Tongue (tissue), 2 donors: ENCODE measurements around the gene BCR. TPM values are rescaled to one million over a fixed set of nuclear protein-coding genes. Genes with fewer than 3 reads are reported as not detected.
"Not testable (repeated sequence)": the region's sequence is repeated elsewhere in the genome, so short reads cannot be mapped to it uniquely, and the experiment has no call there.

Source experiments
- DNase-seq: peaks from one replicate; pipeline ENCODE4 v3.0.0-alpha.2; 2015
- total RNA-seq: library from RNA; depleted of rRNA; stranded (reverse); fragments of >200 nt; gene quantifications from one replicate; pipeline ENCODE4 v1.2.3, GENCODE V29; 2014

The BCR gene
- total RNA-seq: 34.7 TPM

DNA sequence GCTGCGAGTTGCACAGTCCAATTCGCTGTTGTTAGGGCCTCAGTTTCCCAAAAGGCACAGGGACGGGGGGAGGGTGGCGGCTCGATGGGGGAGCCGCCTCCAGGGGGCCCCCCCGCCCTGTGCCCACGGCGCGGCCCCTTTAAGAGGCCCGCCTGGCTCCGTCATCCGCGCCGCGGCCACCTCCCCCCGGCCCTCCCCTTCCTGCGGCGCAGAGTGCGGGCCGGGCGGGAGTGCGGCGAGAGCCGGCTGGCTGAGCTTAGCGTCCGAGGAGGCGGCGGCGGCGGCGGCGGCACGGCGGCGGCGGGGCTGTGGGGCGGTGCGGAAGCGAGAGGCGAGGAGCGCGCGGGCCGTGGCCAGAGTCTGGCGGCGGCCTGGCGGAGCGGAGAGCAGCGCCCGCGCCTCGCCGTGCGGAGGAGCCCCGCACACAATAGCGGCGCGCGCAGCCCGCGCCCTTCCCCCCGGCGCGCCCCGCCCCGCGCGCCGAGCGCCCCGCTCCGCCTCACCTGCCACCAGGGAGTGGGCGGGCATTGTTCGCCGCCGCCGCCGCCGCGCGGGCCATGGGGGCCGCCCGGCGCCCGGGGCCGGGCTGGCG, at the start of gene BCR:
Gene BCR (plus strand): TSS at position 209 of the 592 bp plus-strand sequence. CDS start 452 bp downstream, outside the sequence.
- DNase-seq: peak; percentile 84

DNA sequence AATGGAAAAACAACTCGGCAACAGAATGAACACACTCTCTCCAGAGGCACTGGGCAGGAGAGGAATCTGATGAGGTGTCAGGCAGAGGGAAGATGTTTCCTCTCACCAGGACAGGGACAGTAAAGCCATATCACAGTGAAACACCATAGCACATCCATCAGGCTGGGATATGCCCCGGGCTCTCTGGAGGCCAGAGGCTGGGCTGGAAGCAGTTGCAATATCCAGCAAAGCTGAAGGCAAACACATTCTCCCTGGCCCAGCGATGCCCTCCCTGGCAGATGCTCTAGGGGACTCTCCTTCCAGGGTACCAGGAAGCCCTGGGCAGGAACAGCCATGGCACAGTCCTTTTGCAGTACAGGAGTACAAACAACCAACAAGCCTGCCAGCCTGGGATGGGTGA, 49.6 kb upstream of the BCR start:
- DNase-seq: no peak

DNA sequence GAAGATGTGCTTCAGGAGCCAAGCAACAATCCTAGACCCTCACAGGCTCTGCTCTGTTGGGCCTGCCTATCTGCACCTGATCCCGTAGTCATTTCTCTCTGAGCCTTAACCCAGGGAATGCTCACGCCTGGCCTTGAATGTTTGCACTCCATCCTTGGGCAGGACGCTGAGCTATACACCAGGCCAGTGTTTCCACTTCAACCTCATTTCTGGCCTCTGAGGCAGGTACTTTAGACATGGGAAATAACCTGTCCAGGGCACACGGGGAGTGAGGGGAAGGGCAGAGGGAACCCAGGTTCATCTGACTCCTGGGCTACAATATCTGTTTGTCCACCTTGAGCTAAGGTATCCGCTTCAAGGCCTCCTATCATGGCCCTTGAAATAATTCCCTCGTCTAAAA, 48.4 kb upstream of the BCR start:
- DNase-seq: no peak

DNA sequence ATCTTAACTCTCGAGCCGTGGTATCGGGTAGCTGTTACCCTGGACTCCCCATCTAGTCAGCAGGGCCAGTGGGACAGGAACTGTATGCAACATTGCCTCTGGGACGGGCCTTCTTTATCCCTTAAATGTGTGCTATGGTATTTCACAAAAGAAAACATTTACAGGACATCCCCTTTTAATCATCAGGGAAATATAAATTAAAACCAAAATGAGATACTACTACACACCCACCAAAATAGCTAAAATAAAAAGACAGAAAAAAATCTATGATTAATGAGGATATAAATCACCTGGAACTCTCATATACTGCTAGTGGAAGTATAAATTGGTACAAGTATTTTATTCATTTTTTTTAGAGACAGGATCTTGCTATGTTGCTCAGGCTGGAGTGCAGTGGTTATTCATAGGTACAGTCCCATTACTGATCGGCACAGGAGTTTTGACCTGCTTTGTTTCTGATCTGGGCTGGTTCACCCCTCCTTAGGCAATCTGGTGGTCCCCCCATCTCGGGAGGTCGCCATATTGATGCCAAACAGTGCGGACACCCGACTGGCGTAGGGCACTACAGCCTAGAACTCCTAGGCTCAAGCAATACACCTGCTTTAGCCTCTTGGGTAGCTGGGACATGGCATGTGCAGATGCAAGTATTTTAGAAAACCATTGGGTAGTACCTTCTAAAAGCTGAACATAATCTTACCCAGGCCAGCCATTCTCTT, 47.8 kb upstream of the BCR start:
- no peak for DNase-seq

DNA sequence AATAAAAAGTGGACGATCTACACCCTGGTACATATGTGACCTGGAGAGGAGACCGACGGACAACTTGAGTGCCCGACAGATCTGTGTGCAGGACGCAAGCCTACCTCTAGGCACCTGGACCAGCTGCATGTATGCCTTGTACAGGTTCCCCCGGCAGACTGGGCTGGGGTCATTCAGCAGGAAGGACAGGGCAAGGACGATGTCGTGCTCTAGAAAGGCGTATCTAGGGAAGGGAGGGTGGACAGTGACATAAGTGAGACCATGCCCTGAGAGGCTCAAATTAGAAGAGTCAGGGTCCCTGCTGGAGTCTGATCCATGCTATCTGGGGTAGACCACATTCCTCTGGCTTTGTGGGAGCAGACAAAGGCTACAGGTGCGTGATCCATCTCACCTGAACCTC, 46.4 kb upstream of the BCR start:
- no peak for DNase-seq

DNA sequence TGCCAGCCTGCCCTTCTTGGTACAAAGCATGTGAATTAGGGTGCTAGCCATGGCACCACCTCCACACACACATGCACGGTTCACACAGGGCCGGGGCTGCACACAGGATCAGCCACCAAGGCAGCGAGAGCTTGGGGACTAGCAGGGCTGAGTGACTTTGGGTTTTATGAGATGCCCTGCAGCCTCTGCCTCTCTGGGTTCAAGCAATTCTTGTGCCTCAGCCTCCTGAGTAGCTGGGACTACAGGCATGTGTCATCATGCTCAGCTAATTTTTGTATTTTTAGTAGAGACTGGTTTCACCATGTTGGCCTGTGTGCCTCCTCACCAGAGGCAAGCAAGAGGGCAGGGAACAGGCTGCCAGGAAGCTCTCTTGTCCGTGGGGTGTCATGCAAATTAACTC, 43.3 kb upstream of the BCR start:
- not testable (repeated sequence) for DNase-seq

DNA sequence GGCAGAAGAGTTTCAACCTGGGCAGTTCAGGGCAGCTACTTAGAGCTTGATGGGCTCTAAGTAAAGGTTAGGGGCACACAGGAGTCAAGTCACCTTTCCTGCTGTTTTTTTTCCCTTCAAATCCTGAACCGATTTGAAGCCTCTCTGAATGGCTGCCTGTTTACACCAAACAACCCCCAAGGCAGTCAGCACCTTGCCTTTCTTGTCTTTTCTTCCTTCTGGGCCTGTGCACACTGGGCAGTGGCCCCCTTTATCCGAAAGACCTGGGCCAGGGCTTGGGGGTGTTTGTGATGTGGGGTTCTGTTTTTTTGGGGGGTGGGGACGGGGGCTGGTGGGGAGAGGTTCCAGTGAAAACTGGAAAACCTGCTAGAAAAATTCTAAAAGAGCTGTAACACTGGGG, 42.8 kb upstream of the BCR start:
- DNase-seq: no peak

DNA sequence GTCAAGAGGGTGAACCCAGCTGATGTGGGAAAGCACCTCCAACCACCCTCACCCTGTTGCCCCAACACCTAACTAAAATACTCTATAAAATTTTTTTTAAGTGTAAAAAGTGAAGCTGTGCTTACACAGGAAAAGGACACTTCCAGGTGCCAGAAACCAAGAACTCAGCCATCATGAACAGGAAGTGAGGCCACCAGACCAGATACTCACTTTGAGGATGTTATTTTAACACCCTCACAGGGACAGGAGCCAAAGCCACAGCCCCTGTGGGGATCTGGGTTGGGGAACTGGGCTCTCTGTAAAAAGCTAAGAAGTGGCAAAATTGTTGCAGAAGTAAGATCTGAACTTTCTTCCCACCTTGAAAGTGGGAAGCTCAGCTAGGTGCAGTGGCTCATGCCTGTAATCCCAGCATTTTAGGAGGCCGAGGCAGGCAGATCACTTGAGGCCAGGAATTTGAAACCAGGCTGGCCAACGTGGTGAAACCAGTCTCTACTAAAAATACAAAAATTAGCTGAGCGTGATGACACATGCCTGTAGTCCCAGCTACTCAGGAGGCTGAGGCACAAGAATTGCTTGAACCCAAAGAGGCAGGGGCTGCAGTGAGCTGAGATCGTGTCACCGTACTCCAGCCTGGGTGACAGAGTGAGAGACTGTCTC, 42.3 kb upstream of the BCR start:
- no peak for DNase-seq

DNA sequence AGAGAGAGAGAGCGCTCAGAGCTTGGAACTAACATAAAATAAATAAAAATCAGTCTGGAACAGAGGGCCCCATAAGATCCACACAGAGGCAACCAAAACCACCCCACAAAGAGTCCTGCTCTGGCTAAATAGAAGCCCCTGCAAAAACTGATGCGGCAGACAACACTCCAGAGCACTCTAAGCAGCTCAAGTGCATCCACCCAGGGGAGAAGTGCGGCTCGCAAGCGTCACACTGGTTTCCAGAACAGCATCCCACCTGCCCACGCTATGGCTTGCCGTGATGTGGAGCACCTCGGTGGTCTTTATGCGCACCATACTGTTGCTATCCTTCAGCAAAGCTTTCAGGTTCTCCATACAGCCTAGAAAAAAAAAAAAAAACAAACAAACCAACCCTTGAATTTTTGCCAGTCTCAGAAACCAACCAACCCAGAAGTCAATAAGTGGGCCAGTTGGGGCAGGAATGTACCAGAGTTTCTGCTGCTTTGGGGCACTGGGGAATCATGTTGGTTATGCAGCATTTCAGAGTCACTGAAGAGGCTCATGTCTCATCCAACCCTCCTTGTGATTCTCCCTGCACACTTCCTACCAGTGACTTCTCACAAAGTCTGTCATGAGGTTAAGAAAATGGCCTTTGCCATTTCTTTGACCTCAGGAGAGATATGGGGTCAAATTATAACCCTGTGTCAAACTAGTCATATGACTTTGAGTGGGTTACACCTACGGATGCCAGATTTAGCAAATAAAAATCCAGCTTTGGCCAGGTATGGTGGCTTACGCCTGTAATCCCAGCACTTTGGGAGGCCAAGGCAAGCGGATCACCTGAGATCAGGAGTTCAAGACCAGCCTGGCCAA, 41.5 kb upstream of the BCR start:
- peak; percentile 52 for DNase-seq

DNA sequence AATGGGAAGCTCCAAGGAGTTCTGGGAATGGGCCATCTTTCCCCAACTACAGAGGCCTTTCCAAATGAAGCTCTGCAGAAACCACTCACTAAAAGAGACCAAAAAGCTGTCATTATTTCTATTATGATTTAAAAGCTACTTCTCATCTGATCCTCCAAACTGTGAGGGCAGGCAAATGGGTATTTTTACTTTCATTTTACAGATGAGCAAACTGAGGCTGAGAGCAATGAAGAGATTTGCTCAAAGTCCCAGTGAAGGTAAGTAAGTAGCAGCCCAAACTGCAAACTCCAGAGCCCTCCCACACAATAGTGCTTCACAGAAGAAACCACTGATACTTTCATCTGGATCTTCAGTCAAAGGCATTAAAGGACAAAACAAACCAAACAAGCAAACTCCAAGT, 39.9 kb upstream of the BCR start:
- DNase-seq: no peak

DNA sequence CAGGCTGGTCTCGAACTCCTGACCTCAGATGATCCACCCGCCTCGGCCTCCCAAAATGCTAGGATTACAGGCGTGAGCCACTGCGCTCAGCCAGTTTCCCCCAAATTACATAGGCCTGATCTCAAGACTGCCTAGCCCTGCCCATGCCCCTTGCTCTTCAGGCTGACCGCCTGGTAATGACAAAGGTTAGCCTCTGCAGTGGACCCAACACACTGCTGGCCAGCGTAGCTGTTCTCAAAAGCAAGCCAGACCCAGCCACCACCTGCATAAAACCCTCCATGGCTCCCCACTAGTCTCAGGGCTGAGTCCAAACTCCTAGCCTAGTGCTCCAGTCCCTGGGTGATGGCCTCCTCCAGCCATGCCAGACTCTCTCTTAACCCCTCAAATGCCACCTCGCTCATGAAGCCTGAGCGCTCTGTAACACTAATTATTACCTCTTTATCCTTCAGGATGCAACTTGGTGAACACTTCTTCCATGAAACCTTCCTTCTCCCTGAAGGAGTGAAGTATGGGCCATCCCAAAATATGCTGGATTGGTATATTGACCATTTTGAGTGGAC, 37.7 kb upstream of the BCR start:
- no peak for DNase-seq

DNA sequence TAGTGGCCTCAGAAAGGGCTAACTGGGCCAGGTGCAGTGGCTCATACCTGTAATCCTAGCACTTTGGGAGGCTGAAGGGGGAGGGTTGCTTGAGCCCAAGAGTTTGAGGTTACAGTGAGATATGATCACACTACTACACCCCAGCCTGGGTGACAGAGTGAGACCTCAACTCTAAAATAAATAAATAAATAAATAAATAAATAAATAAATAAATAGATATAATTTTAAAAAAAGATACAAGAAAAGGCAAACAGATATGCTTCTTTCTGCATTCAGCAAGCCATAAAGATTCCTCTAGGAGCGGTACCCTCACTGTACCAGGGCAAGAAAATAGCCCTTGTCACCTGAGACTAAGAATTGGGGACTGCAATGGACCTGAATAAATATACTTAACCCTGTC, 37.2 kb upstream of the BCR start:
- DNase-seq: no peak

DNA sequence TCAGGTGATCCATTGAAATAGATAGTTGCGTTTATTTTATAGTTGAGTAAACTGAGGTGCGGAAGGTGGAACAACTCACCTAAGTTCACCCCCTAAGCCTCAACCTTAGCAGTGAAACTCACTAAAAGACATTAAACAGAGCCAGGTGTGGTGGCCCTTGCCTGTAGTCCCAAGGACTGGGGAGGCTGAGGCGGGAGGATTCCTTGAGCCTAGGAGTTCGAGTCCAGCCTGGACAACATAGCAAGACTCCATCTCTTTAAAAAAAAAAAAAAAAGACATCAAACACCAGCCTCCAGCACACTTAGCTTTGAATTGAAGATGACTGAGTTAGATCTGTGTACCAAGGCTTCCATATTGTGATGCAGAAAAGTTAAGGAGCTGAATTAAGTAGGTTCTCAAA, 35.9 kb upstream of the BCR start:
- no peak for DNase-seq

DNA sequence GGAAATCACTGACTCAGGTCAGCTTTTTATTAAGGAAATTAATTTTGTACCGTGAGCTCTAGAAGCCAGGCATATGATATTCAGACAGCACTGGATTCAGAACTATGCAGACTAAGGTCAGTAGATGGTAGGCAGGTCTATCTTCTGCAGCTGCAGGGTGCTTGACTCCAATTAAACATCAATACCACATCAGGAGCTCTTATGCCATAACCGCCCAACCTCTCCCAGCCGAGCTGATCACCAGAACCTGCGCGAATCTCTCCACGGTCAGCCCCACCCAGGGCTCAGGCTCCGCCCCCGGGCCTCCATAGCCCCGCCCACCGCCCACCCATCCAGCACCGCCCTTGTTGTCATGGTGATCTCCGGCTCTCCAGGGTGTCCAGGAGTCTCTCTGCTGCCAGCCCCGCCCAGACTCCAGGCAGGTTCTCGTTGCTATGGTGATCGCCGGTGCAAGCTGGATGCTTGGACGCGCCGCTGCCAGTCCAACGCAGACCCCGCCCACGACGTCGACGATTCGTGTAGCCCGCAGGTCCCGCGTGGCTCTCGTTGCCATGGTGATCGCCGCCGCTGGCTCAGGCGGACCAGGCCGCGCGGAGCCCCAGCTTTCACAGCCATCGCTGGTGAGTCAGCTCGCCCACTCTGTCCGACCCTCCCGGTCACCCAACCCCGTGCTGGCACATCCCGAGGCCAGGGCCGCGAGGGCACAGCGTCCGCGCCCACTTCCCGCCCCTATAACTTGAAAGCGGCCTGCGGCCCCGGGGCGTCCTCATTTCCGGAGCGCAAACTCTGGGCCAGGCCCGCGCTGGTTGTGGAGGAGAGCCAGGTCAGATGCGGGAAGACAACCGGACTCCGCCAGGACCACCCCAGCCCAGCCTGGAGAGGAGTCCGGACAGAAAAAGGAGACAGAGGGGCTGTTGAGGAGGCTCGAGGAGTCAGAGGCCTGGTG, 35.1 kb upstream of the BCR start, which contains the start of gene RAB36:
Gene RAB36 (plus strand): TSS at position 546 of the 946 bp plus-strand sequence. CDS start 1,140 bp downstream, outside the sequence.
- peak; percentile 97 for DNase-seq

DNA sequence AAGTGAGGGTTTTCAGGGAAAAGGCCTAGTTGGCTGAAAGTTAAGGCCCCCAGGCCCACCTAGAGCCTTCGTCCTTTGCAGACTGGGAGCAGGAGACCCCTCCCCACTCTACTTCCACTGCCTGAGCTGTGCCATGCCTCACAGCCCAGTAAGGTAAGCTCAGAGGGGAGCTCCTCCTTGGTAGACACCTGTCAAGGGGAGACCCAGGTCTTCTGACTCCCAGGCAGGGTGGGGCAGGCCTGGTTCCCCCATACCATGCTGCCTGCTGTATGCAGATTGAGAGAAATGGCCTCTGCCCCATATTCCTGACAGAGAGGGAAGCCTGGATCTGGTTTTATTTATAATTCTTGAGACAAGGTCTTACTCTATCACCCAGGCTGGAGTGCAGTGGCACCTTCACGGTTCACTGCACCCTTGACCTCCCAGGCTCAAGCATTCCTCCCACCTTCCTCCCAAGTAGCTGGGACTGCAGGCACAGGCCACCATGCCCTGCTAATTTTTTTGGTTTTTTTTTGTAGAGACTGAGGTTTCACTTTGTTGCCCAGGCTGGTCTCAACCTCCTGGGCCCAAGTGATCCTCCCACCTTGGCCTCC, 34.3 kb upstream of the BCR start:
- DNase-seq: no peak

DNA sequence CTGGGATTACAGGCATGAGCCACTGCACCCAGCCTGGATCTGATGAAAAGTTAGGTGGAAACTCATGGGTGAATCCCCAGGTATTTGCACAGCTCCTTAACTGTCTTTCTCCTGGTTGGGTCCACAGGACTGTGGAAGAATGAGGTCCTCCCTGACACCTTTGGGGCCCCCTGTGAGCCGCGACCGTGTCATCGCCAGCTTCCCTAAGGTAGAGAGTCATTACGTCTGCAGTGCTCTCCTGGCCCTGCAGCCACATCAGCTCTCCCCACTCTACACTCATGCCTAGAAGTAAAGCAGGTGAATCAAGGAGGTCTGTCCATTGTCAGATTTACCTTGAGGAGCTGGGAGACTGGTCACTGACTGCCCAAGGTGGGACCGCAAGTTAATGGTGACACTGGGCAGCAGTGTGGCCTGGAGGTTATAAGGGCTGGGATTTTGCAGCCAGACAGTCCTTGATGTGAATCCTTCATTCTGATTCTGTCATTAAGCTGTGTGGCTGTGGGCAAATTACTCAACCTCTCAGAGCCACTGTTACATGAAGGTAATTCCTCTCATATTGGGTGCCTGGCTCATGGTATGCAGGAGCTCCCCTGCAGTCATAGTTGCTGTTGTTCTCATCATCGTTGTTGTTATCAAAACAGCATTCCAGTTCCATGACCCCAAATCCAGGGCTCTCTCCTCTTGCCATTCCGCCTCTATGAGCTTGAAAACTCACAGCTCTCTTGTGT, 33.7 kb upstream of the BCR start:
- no peak for DNase-seq

DNA sequence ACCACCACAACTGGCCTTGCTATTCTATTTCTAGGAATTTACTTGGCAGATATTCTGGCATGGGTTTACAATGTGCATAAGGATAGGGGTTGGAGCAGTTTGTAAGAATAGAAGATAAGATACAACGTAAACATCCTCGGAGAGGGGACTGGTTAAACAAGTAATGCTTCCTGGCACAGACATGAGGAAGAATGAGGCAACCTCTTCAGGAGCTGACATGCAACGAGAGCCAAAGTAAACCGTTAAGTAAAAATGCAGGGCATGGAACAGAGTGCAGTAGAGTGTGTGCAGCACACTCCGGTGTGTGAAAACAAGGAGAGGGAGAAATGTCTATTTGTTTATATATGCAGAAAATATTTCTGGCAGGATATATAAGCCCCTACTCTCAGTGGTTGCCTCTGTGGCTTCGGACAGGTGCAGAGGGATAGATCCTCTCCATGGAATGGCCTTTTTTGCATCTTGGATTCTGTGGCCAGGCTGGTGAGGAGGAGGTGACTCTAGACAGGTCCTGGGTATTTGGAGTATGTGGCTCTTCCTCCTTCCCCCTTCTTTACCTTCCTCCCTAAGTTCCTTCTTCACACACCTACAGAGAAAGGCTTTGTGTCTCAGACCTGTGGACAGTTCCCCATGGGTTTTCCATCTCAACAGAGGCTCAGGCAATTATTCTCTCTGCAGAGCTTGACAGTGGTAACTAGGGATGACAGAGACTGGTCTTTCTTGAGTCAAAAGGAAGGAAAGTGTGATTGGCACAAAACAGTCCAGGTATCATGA, 32.5 kb upstream of the BCR start:
- DNase-seq: peak; percentile 63

DNA sequence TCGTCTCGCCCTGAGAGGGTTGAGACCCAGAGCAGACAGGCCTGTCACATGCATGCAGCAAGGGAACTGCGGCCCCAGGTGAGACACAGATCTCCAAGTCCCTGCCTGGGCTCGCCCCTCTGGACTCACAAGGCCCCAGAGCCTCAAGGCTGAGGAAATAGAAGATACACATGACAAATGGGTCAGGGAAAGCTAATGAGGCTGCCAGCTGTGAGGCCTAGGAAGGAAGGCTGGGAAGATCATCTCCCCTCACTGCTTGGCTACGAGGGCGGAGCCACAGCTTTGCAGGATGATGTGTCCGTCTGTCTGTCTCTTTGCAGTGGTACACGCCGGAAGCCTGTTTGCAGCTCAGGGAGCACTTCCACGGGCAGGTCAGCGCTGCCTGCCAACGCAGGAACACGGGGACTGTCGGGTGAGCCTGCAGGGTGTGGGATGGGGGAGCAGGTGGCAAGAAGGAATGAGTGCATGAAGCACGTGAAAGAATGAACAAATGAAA, 30.5 kb upstream of the BCR start:
- DNase-seq: no peak

DNA sequence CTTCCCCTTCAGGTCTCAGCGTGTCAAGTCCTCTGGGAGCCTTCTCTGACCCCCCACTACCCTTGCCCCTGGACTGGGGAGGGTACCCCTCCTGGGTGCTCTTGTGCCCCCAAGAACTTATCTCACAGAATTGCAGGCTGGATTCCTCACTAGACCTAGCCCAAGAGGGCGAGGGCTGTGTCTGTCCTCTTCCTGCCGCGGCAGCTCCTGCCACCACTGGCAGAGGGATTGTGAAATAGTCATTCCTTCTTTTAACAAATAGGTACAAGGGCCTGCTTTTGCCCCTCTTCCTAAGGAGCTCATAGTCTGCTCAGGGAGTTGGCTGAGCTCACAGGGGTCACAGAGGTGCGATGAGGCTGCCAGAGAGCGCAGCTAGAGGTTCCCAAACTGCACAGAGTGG, 29.5 kb upstream of the BCR start:
- no peak for DNase-seq
